GM23338 (cell line): ENCODE results near the gene CECR2. TPM values are rescaled to one million over a fixed set of nuclear protein-coding genes. Genes with fewer than 3 reads are reported as not detected.

Experiments used
- ATAC-seq: fragments of 200-7000 bp; cut with Tn5 transposase; 3 replicates; pipeline ENCODE4 v1.9.1; 2020
- DNase-seq: peaks from one replicate; pipeline ENCODE4 v3.0.0-alpha.2; 2015; ENCODE audit warnings: low spot score
- H2AFZ ChIP-seq: fragments of 200-600 bp; sonication (generic); 2 replicates; pipeline ENCODE4 v1.8.0; 2016; ENCODE audit warnings: antibody characterized with exemption, mild to moderate bottlenecking, moderate library complexity
- H3F3A ChIP-seq: fragments of 200-600 bp; sonication (generic); replicated peaks from 2 replicates; pipeline ENCODE4 v1.8.0; 2017; ENCODE audit warnings: antibody characterized with exemption, mixed run types, low read depth
- H3K27ac ChIP-seq: fragments of 200-600 bp; sonication (generic); 2 replicates; pipeline ENCODE4 v1.6.1; 2016; ENCODE audit warnings: low read depth
- H3K27me3 ChIP-seq: fragments of 200-600 bp; sonication (generic); 2 replicates; pipeline ENCODE4 v1.8.0; 2016; ENCODE audit warnings: mild to moderate bottlenecking, mixed run types, moderate library complexity; ENCODE audit not compliant: insufficient read depth
- H3K36me3 ChIP-seq: fragments of 200-600 bp; sonication (generic); 2 replicates; pipeline ENCODE4 v1.8.0; 2016; ENCODE audit warnings: mild to moderate bottlenecking; ENCODE audit not compliant: insufficient read depth
- H3K4me1 ChIP-seq: fragments of 200-600 bp; sonication (generic); 2 replicates; pipeline ENCODE4 v1.8.0; 2016; ENCODE audit warnings: mild to moderate bottlenecking, moderate library complexity; ENCODE audit not compliant: insufficient read depth
- H3K4me2 ChIP-seq: fragments of 200-600 bp; sonication (generic); 2 replicates; pipeline ENCODE4 v1.7.1; 2017; ENCODE audit warnings: mixed run types
- H3K4me3 ChIP-seq: fragments of 200-600 bp; sonication (generic); 2 replicates; pipeline ENCODE4 v1.6.1; 2016; ENCODE audit warnings: mixed run types
- H3K79me2 ChIP-seq: fragments of 200-600 bp; sonication (generic); replicated peaks from 2 replicates; pipeline ENCODE4 v1.8.0; 2017; ENCODE audit warnings: mild to moderate bottlenecking; ENCODE audit not compliant: insufficient read depth
- H3K9me2 ChIP-seq: fragments of 200-600 bp; sonication (generic); 2 replicates; pipeline ENCODE4 v1.8.0; 2017; ENCODE audit not compliant: insufficient read depth
- H4K20me1 ChIP-seq: fragments of 200-600 bp; sonication (generic); replicated peaks from 2 replicates; pipeline ENCODE4 v1.8.0; 2017; ENCODE audit warnings: mild to moderate bottlenecking; ENCODE audit not compliant: insufficient read depth
- H3K27ac Mint-ChIP-seq: 2 replicates; pipeline ENCODE4 v1.8.0; 2020; ENCODE audit warnings: inconsistent platforms, mild to moderate bottlenecking, moderate library complexity, mixed read lengths
- H3K27me3 Mint-ChIP-seq: 3 replicates; pipeline ENCODE4 v1.8.0; 2022; ENCODE audit warnings: low read depth, mild to moderate bottlenecking, moderate library complexity, mixed read lengths, inconsistent platforms; ENCODE audit not compliant: insufficient read depth, poor library complexity
- H3K36me3 Mint-ChIP-seq: 3 replicates; pipeline ENCODE4 v1.8.0; 2021; ENCODE audit warnings: low read depth, mild to moderate bottlenecking, inconsistent platforms, moderate library complexity, mixed read lengths
- H3K4me1 Mint-ChIP-seq: 3 replicates; pipeline ENCODE4 v1.8.0; 2020; ENCODE audit warnings: mild to moderate bottlenecking, inconsistent platforms, mixed read lengths
- H3K4me3 Mint-ChIP-seq: 3 replicates; pipeline ENCODE4 v1.8.0; 2021; ENCODE audit warnings: moderate library complexity, mild to moderate bottlenecking, inconsistent platforms, mixed read lengths
- H3K9me3 Mint-ChIP-seq: 3 replicates; pipeline ENCODE4 v1.8.0; 2020; ENCODE audit warnings: moderate library complexity, mild to moderate bottlenecking, inconsistent platforms, mixed read lengths
- CREB1 ChIP-seq: fragments of 250-450 bp; sonication (Bioruptor Pico); IDR thresholded peaks from 2 replicates; pipeline ENCODE4 v1.5.0; 2020; ENCODE audit warnings: low read depth, mild to moderate bottlenecking, moderate library complexity
- EZH2phosphoT487 ChIP-seq: fragments of 200-600 bp; sonication (generic); IDR thresholded peaks from one replicate; pipeline ENCODE4 v1.8.1; 2018; ENCODE audit warnings: antibody characterized with exemption; ENCODE audit not compliant: unreplicated experiment
- NANOG ChIP-seq: IDR thresholded peaks from 2 replicates; pipeline ENCODE4 v1.6.1; 2016; ENCODE audit warnings: antibody characterized with exemption, borderline replicate concordance
- POLR2AphosphoS5 ChIP-seq: IDR thresholded peaks from 2 replicates; pipeline ENCODE4 v1.6.1; 2016; ENCODE audit warnings: antibody characterized with exemption, low read depth
- polyA plus RNA-seq: library from polyadenylated mRNA; unstranded; fragments of >200 nt; fragmentation: Nextera tagmentation; extraction: Ambion mirVana; gene quantifications from 2 replicates; pipeline ENCODE4 v1.2.1, GENCODE V29; 2016
- total RNA-seq: library from RNA; depleted of rRNA; stranded (reverse); fragments of >200 nt; shearing (Covaris generic); gene quantifications from 2 replicates; pipeline ENCODE4 v1.2.3, GENCODE V29; 2014
- TF ChIP-seq, protein P1 (sequence below): IDR thresholded peaks from one replicate; pipeline ENCODE4 v1.6.1; 2018; ENCODE audit warnings: antibody characterized with exemption; ENCODE audit not compliant: unreplicated experiment
- TF ChIP-seq, protein P2 (sequence below): fragments of 250-450 bp; sonication (Bioruptor Pico); IDR thresholded peaks from 2 replicates; pipeline ENCODE4 v1.5.0; 2020; ENCODE audit warnings: mild to moderate bottlenecking, moderate library complexity
- TF ChIP-seq, protein P3 (sequence below): IDR thresholded peaks from 2 replicates; pipeline ENCODE4 v1.6.1; 2016; ENCODE audit warnings: antibody characterized with exemption
- TF ChIP-seq, protein P4 (sequence below), 2 experiments: fragments of 200-600 bp in 1 of 2; sonication (generic) in 1 of 2; conservative IDR thresholded peaks; 2 replicates each; pipeline versions ENCODE4 v1.5.1 to v1.6.1; 2016 to 2017; ENCODE audit warnings: antibody characterized with exemption in 2 of 2, low read depth in 2 of 2, mild to moderate bottlenecking in 2 of 2, moderate library complexity in 1 of 2

The CECR2 gene
- total and polyA plus RNA-seq, 2 experiments from 2014 or later, result 18.4 to 110 TPM

DNA sequence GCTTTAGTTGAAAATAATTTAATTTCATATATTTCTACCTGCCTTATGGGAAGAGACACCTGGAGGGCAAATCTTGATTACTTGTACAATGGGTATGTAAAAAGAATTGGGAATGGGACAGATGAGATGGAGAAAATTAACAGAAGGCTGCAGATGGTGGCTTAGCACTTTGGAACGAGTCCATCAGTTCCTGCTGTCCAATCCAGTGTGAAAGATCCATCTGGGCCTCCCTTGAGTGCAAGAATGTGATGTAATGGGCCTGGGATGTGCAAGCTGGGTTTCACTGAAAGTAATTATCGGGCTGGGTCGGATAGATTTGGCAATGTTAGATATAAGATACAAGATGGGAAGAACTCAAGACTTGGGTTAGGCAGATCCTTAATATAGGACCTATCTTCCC is 42.0 kb downstream of the CECR2 start (continued):
- TF ChIP-seq, protein P1, sequence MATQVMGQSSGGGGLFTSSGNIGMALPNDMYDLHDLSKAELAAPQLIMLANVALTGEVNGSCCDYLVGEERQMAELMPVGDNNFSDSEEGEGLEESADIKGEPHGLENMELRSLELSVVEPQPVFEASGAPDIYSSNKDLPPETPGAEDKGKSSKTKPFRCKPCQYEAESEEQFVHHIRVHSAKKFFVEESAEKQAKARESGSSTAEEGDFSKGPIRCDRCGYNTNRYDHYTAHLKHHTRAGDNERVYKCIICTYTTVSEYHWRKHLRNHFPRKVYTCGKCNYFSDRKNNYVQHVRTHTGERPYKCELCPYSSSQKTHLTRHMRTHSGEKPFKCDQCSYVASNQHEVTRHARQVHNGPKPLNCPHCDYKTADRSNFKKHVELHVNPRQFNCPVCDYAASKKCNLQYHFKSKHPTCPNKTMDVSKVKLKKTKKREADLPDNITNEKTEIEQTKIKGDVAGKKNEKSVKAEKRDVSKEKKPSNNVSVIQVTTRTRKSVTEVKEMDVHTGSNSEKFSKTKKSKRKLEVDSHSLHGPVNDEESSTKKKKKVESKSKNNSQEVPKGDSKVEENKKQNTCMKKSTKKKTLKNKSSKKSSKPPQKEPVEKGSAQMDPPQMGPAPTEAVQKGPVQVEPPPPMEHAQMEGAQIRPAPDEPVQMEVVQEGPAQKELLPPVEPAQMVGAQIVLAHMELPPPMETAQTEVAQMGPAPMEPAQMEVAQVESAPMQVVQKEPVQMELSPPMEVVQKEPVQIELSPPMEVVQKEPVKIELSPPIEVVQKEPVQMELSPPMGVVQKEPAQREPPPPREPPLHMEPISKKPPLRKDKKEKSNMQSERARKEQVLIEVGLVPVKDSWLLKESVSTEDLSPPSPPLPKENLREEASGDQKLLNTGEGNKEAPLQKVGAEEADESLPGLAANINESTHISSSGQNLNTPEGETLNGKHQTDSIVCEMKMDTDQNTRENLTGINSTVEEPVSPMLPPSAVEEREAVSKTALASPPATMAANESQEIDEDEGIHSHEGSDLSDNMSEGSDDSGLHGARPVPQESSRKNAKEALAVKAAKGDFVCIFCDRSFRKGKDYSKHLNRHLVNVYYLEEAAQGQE, result no peak
- TF ChIP-seq POLR2AphosphoS5, result no peak
- TF ChIP-seq CREB1, result no peak

DNA sequence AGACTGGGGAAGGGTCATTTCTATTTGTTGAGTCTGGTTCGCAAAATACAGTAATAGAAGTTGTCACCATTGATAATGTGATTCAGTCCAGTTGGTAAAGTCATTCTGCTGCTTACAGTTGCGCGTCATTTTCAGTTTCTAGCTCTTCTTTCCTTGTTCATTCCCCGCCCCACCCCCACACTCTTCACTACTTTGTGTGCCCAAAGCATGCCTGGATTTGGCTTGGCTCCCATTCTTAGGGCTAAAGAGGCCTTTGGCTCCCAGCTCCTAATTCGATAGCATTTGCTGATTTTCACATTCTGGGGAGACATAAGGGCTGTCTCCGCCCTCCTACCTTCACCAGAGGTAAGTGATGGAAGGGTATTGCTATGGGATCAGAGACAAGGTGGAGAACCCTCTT is 43.0 kb downstream of the CECR2 start:
- Mint-ChIP-seq H3K27me3 (peaks cover 8% of the 10 kb centered on the region), H3K4me1 (peaks cover 71% of the 10 kb centered on the region), H3K27ac (peak overlapping the region; percentile 79), H3K9me3 (no peaks in the 10 kb centered on the region), H3K4me3 (no peak overlapping the region), H3K36me3 (0 out of 3 replicates have a peak, but pooled peaks cover 3% of the 10 kb centered on the region)
- no peaks in the 10 kb centered on the region; the same call in 1 of the 2 replicates for H3F3A ChIP-seq
- H3K27ac ChIP-seq, result peak overlapping the region; percentile 86
- no peaks in the 10 kb centered on the region for H3K36me3 ChIP-seq
- H3K27me3 ChIP-seq, result no peaks in the 10 kb centered on the region
- H3K4me2 ChIP-seq, result peak overlapping the region; percentile 23
- DNase-seq, result peak; percentile 60
- no peaks in the 10 kb centered on the region for H3K9me2 ChIP-seq
- peaks cover 93% of the 10 kb centered on the region for H3K79me2 ChIP-seq
- no peak overlapping the region for H2AFZ ChIP-seq
- 0 out of 2 replicates have a peak overlapping the region, but pooled peaks have one; percentile 14 for H3K4me3 ChIP-seq
- H3K4me1 ChIP-seq, result peaks cover 75% of the 10 kb centered on the region
- H4K20me1 ChIP-seq, result peaks cover 72% of the 10 kb centered on the region
- 0 out of 3 replicates have a peak, but pooled peaks have one; percentile 11 for ATAC-seq
- TF ChIP-seq EZH2phosphoT487, result no peak
- TF ChIP-seq POLR2AphosphoS5, result no peak
- TF ChIP-seq, protein P2, sequence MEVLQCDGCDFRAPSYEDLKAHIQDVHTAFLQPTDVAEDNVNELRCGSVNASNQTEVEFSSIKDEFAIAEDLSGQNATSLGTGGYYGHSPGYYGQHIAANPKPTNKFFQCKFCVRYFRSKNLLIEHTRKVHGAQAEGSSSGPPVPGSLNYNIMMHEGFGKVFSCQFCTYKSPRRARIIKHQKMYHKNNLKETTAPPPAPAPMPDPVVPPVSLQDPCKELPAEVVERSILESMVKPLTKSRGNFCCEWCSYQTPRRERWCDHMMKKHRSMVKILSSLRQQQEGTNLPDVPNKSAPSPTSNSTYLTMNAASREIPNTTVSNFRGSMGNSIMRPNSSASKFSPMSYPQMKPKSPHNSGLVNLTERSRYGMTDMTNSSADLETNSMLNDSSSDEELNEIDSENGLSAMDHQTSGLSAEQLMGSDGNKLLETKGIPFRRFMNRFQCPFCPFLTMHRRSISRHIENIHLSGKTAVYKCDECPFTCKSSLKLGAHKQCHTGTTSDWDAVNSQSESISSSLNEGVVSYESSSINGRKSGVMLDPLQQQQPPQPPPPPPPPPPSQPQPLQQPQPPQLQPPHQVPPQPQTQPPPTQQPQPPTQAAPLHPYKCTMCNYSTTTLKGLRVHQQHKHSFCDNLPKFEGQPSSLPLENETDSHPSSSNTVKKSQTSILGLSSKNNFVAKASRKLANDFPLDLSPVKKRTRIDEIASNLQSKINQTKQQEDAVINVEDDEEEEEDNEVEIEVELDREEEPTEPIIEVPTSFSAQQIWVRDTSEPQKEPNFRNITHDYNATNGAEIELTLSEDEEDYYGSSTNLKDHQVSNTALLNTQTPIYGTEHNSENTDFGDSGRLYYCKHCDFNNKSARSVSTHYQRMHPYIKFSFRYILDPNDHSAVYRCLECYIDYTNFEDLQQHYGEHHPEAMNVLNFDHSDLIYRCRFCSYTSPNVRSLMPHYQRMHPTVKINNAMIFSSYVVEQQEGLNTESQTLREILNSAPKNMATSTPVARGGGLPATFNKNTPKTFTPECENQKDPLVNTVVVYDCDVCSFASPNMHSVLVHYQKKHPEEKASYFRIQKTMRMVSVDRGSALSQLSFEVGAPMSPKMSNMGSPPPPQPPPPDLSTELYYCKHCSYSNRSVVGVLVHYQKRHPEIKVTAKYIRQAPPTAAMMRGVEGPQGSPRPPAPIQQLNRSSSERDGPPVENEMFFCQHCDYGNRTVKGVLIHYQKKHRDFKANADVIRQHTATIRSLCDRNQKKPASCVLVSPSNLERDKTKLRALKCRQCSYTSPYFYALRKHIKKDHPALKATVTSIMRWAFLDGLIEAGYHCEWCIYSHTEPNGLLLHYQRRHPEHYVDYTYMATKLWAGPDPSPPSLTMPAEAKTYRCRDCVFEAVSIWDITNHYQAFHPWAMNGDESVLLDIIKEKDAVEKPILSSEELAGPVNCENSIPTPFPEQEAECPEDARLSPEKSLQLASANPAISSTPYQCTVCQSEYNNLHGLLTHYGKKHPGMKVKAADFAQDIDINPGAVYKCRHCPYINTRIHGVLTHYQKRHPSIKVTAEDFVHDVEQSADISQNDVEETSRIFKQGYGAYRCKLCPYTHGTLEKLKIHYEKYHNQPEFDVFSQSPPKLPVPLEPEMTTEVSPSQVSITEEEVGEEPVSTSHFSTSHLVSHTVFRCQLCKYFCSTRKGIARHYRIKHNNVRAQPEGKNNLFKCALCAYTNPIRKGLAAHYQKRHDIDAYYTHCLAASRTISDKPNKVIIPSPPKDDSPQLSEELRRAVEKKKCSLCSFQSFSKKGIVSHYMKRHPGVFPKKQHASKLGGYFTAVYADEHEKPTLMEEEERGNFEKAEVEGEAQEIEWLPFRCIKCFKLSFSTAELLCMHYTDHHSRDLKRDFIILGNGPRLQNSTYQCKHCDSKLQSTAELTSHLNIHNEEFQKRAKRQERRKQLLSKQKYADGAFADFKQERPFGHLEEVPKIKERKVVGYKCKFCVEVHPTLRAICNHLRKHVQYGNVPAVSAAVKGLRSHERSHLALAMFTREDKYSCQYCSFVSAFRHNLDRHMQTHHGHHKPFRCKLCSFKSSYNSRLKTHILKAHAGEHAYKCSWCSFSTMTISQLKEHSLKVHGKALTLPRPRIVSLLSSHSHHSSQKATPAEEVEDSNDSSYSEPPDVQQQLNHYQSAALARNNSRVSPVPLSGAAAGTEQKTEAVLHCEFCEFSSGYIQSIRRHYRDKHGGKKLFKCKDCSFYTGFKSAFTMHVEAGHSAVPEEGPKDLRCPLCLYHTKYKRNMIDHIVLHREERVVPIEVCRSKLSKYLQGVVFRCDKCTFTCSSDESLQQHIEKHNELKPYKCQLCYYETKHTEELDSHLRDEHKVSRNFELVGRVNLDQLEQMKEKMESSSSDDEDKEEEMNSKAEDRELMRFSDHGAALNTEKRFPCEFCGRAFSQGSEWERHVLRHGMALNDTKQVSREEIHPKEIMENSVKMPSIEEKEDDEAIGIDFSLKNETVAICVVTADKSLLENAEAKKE (CRISPR knock-in tag), result no peak
- TF ChIP-seq NANOG, result no peak
- TF ChIP-seq, protein P3, sequence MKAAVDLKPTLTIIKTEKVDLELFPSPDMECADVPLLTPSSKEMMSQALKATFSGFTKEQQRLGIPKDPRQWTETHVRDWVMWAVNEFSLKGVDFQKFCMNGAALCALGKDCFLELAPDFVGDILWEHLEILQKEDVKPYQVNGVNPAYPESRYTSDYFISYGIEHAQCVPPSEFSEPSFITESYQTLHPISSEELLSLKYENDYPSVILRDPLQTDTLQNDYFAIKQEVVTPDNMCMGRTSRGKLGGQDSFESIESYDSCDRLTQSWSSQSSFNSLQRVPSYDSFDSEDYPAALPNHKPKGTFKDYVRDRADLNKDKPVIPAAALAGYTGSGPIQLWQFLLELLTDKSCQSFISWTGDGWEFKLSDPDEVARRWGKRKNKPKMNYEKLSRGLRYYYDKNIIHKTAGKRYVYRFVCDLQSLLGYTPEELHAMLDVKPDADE, result no peak
- TF ChIP-seq, protein P4, sequence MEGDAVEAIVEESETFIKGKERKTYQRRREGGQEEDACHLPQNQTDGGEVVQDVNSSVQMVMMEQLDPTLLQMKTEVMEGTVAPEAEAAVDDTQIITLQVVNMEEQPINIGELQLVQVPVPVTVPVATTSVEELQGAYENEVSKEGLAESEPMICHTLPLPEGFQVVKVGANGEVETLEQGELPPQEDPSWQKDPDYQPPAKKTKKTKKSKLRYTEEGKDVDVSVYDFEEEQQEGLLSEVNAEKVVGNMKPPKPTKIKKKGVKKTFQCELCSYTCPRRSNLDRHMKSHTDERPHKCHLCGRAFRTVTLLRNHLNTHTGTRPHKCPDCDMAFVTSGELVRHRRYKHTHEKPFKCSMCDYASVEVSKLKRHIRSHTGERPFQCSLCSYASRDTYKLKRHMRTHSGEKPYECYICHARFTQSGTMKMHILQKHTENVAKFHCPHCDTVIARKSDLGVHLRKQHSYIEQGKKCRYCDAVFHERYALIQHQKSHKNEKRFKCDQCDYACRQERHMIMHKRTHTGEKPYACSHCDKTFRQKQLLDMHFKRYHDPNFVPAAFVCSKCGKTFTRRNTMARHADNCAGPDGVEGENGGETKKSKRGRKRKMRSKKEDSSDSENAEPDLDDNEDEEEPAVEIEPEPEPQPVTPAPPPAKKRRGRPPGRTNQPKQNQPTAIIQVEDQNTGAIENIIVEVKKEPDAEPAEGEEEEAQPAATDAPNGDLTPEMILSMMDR (conservative IDR thresholded peaks at IDR 0.05; ENCODE audit: low read depth in 2 of 2), result no peak
- TF ChIP-seq, protein P1, result no peak
